ENCODE measurements around the gene RBM4. TPM values are rescaled to one million over a fixed set of nuclear protein-coding genes. Genes with fewer than 3 reads are reported as not detected.

The RBM4 gene
- total and polyA plus RNA-seq, 2 donors (not counting 1 experiment from before 2014, with no cell fraction given): 105 to 161 TPM

- TF ChIP-seq EZH2 (IDR thresholded peaks at IDR 0.05; ENCODE audit: low read length, missing control alignments) (no peak), CTCF (conservative IDR thresholded peaks at IDR 0.05 in 1 of 2, IDR thresholded peaks at IDR 0.05 in 1 of 2; ENCODE audit: low read depth in 1 of 2, low read length in 2 of 2) (no peak)
- Histone ChIP-seq H3K9ac (ENCODE audit: insufficient read depth, low read length) (no peak overlapping the region), H3K4me2 (ENCODE audit: extremely low read depth, insufficient read depth, low read length) (no peak overlapping the region), H3K4me3 (replicated peaks in 1 of 4; ENCODE audit: control extremely low read depth in 1 of 4, insufficient read depth in 1 of 4, low read depth in 3 of 4, low read length in 4 of 4) (no peak overlapping the region), H2AFZ (ENCODE audit: low read length) (no peak overlapping the region), H3K9me3 (ENCODE audit: control insufficient read depth, insufficient read depth, low read depth, low read length) (no peaks in the 10 kb centered on the region), H3K27me3 (ENCODE audit: control insufficient read depth, insufficient read depth, low read length) (no peaks in the 10 kb centered on the region), H3K79me2 (ENCODE audit: control insufficient read depth, insufficient read depth, low read length) (no peaks in the 10 kb centered on the region), H4K20me1 (ENCODE audit: control insufficient read depth, extremely low read depth, insufficient read depth, low read length) (no peaks in the 10 kb centered on the region), H3K4me1 (ENCODE audit: control insufficient read depth, extremely low read depth, insufficient read depth, low read length) (no peaks in the 10 kb centered on the region), H3K36me3 (ENCODE audit: control insufficient read depth, insufficient read depth, low read length) (no peaks in the 10 kb centered on the region), H3K27ac (ENCODE audit: insufficient read depth, low read length) (no peak overlapping the region)
- DNase-seq (ENCODE audit: low read depth in 2 of 2): no peak
These were observed 51.4 kb downstream of the RBM4 start for GRCh38 chr11:66689661-66690590.

- no peaks in the 10 kb centered on the region for H3K4me1 ChIP-seq (ENCODE audit: control insufficient read depth, extremely low read depth, insufficient read depth, low read length)
- no peak for DNase-seq (ENCODE audit: low read depth in 2 of 2)
- no peaks in the 10 kb centered on the region for H3K36me3 ChIP-seq (ENCODE audit: control insufficient read depth, insufficient read depth, low read length)
- H2AFZ ChIP-seq (ENCODE audit: low read length): no peak overlapping the region
- no peaks in the 10 kb centered on the region for H4K20me1 ChIP-seq (ENCODE audit: control insufficient read depth, extremely low read depth, insufficient read depth, low read length)
- no peaks in the 10 kb centered on the region for H3K79me2 ChIP-seq (ENCODE audit: control insufficient read depth, insufficient read depth, low read length)
- TF ChIP-seq EZH2 (IDR thresholded peaks at IDR 0.05; ENCODE audit: low read length, missing control alignments): no peak
- no peaks in the 10 kb centered on the region for H3K9me3 ChIP-seq (ENCODE audit: control insufficient read depth, insufficient read depth, low read depth, low read length)
- no peak overlapping the region for H3K4me3 ChIP-seq (replicated peaks in 1 of 4; ENCODE audit: control extremely low read depth in 1 of 4, insufficient read depth in 1 of 4, low read depth in 3 of 4, low read length in 4 of 4)
- H3K9ac ChIP-seq (ENCODE audit: insufficient read depth, low read length): no peak overlapping the region
- H3K27me3 ChIP-seq (ENCODE audit: control insufficient read depth, insufficient read depth, low read length): no peaks in the 10 kb centered on the region
- no peak overlapping the region for H3K4me2 ChIP-seq (ENCODE audit: extremely low read depth, insufficient read depth, low read length)
- H3K27ac ChIP-seq (ENCODE audit: insufficient read depth, low read length): no peak overlapping the region
These were observed 52.9 kb downstream of the RBM4 start for GRCh38 chr11:66691311-66691980.

- Histone ChIP-seq H3K9ac (ENCODE audit: insufficient read depth, low read length) (no peak overlapping the region), H3K27ac (ENCODE audit: insufficient read depth, low read length) (no peak overlapping the region), H3K4me2 (ENCODE audit: extremely low read depth, insufficient read depth, low read length) (no peak overlapping the region), H4K20me1 (ENCODE audit: control insufficient read depth, extremely low read depth, insufficient read depth, low read length) (no peaks in the 10 kb centered on the region), H3K27me3 (ENCODE audit: control insufficient read depth, insufficient read depth, low read length) (no peaks in the 10 kb centered on the region), H3K79me2 (ENCODE audit: control insufficient read depth, insufficient read depth, low read length) (no peaks in the 10 kb centered on the region), H3K4me1 (ENCODE audit: control insufficient read depth, extremely low read depth, insufficient read depth, low read length) (no peaks in the 10 kb centered on the region), H2AFZ (ENCODE audit: low read length) (no peak overlapping the region), H3K36me3 (ENCODE audit: control insufficient read depth, insufficient read depth, low read length) (no peaks in the 10 kb centered on the region), H3K9me3 (ENCODE audit: control insufficient read depth, insufficient read depth, low read depth, low read length) (no peaks in the 10 kb centered on the region), H3K4me3 (replicated peaks in 1 of 4; ENCODE audit: control extremely low read depth in 1 of 4, insufficient read depth in 1 of 4, low read depth in 3 of 4, low read length in 4 of 4) (no peak overlapping the region)
- TF ChIP-seq CTCF (conservative IDR thresholded peaks at IDR 0.05 in 1 of 2, IDR thresholded peaks at IDR 0.05 in 1 of 2; ENCODE audit: low read depth in 1 of 2, low read length in 2 of 2): no peak
- TF ChIP-seq EZH2 (IDR thresholded peaks at IDR 0.05; ENCODE audit: low read length, missing control alignments): no peak
- DNase-seq (ENCODE audit: low read depth in 2 of 2): no peak
These were observed 53.9 kb downstream of the RBM4 start for GRCh38 chr11:66692446-66692845.
